Activated T-cell treated with anti-CD3 and anti-CD28 coated beads, Interleukin-2, amount 50 U/mL, for 4 hours (primary cell): ENCODE results near the gene CRYAA. TPM values are rescaled to one million over a fixed set of nuclear protein-coding genes. Genes with fewer than 3 reads are reported as not detected.
"Not testable (repeated sequence)": the region's sequence is repeated elsewhere in the genome, so short reads cannot be mapped to it uniquely, and the experiment has no call there.

Experiments
- ATAC-seq, 2 donors: fragments of 200-7000 bp; cut with Tn5 transposase; one replicate each; pipeline ENCODE4 v1.10.0; 2021
- DNase-seq: peaks from one replicate; pipeline ENCODE4 v3.0.0-alpha.2; 2020
- H3K27me3 Mint-ChIP-seq: one replicate; pipeline ENCODE4 v1.8.0; 2021; ENCODE audit warnings: low read depth, mixed read lengths
- H3K36me3 Mint-ChIP-seq: one replicate; pipeline ENCODE4 v1.8.0; 2022; ENCODE audit warnings: mixed read lengths; ENCODE audit not compliant: insufficient read depth
- H3K4me1 Mint-ChIP-seq: one replicate; pipeline ENCODE4 v1.8.0; 2021; ENCODE audit warnings: low read depth, mixed read lengths
- H3K4me3 Mint-ChIP-seq: one replicate; pipeline ENCODE4 v1.8.0; 2021; ENCODE audit warnings: mild to moderate bottlenecking, moderate library complexity, mixed read lengths
- H3K9me3 Mint-ChIP-seq: one replicate; pipeline ENCODE4 v1.8.0; 2021; ENCODE audit warnings: mixed read lengths
- total RNA-seq, 3 donors: library from RNA; stranded (reverse); gene quantifications; one replicate each; pipeline ENCODE4 v1.2.1, GENCODE V29; 2021

Gene CRYAA
- total RNA-seq, 3 donors from 2014 or later = not detected

DNA sequence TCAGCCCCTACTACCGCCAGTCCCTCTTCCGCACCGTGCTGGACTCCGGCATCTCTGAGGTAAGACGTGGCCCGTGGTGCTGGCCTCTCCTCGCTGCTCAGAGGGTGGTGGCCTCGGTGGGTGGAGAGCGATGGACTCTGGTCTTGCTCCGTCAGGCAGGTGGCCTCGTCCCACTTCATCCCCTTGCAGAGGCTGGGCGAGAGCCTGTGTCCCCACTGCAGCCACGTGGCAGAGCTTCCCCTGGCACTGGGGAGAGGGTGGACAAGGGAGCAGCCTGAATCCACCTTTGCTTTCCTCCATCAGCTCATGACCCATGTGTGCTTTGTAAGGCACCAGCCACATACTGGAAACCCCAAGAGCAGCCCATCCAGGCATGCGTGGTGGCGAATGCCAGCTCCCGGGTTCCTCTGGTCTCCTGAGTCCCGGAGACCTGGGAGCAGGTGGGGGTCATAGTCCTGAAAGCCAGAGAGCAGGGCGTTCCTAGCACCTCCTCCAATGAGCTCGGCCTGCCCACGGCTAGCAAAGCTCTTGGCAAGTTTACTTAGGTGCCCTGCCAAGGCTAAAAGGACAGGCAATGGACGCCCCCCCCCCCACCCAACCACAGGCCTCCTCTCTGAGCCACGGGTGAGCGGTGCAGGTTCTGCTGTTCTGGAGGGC, 550 bp downstream of the CRYAA start:
- H3K27me3 Mint-ChIP-seq, H3K9me3 Mint-ChIP-seq, DNase-seq, H3K4me1 Mint-ChIP-seq, H3K36me3 Mint-ChIP-seq, H3K4me3 Mint-ChIP-seq, ATAC-seq: not testable (repeated sequence)

DNA sequence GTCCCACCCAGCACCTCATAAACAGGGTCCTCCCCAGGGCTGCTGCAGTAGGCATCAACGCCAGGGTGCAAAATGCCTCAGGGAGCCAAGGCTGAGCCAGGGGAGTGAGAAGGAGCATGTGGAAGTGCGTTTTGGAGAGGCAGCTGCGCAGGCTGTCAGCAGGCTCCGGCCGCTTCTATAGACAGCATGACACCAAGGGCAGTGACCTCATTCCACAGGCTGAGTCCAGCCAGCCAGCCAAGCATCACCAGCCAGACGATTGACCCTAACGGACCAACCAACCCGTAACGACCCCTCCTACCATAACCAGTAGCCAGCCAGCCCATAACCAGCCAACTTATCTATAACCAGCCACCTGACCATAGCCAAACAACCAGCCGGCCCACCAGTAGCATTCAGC, 1.1 kb downstream of the CRYAA start:
- not testable (repeated sequence) for DNase-seq, H3K4me3 Mint-ChIP-seq, ATAC-seq, H3K27me3 Mint-ChIP-seq, H3K4me1 Mint-ChIP-seq, H3K9me3 Mint-ChIP-seq, H3K36me3 Mint-ChIP-seq

DNA sequence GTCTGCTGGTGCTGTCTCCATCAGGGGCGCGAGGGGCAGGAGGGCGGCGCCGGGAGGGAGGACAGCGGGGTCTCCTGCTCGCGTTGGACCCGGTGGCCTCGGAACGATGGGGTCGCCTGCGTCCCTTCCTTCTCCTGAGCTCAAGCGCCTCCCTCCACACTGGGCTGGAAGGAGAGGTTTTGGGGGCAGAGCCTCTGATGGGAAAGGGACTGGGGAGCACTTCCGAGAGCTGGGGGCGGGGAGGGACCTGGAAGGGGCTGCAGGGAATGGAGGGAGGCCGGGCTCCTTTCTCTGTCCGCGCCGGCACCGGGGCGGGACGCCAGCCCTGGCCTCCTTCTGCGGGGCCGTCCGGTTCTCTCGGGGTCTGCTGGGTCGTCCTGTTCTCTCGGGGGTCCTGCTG, 4.0 kb downstream of the CRYAA start:
- not testable (repeated sequence) for H3K36me3 Mint-ChIP-seq, ATAC-seq, H3K4me3 Mint-ChIP-seq, H3K27me3 Mint-ChIP-seq, DNase-seq, H3K9me3 Mint-ChIP-seq, H3K4me1 Mint-ChIP-seq

DNA sequence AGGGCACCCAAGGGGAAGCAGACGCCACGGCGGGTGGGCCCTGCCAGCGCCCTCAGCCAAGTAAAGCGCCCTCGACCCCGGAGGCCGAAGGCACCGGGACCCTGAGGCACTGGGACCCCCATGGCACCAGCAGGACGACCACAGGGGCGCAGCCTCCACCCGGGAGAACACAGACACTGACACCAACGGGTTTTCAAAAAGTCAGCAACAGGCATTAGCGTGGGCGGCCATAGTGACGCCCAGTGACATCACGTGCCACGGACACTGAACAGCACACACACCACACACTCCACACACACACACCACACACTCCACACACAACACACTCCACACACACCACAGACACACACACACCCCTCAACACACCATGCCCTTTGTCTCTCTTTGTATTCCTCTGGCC, 4.6 kb downstream of the CRYAA start:
- not testable (repeated sequence) for ATAC-seq, DNase-seq, H3K4me3 Mint-ChIP-seq, H3K27me3 Mint-ChIP-seq, H3K36me3 Mint-ChIP-seq, H3K9me3 Mint-ChIP-seq, H3K4me1 Mint-ChIP-seq

DNA sequence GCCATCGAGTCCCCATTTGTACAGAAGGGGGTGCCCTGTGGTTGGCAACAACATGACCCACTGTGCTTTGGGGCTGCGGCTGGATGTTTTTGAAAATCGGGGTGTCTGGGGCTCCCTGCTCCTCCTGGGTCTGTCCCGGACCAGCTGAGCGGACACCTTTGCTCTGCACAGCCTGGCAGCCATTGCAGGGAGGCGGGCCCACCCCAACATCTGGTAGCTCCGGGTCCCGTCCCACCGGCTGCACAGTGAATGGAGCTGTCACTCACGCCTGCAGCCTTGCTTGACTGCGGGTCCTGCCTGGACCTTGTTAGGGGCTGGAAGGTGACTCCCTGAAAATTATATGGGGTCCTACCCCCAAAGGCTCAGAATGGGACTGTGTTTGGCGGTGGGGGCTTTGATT, 5.1 kb downstream of the CRYAA start:
- ATAC-seq, H3K36me3 Mint-ChIP-seq, H3K9me3 Mint-ChIP-seq, DNase-seq, H3K4me1 Mint-ChIP-seq, H3K4me3 Mint-ChIP-seq, H3K27me3 Mint-ChIP-seq: not testable (repeated sequence)

DNA sequence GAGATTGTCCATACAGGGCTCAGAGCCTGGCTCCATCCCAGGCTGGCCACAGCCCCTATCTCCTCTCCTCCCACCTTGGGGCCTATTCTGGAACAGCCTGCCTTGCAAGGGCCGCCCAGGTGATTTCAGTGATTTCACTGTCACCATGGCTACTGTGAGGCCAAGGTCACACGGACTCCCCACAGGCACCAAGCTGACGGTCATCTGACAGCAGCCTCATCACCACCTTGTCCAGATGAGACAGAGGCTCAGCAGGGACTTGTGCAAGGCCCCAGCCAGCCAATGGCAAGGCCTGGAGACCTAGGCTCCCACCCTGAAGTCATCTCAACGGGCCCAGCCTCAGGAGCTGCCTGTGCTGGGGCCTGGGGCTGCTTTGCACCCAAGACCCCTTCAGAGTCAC, 6.2 kb downstream of the CRYAA start:
- not testable (repeated sequence) for H3K36me3 Mint-ChIP-seq, H3K27me3 Mint-ChIP-seq

DNA sequence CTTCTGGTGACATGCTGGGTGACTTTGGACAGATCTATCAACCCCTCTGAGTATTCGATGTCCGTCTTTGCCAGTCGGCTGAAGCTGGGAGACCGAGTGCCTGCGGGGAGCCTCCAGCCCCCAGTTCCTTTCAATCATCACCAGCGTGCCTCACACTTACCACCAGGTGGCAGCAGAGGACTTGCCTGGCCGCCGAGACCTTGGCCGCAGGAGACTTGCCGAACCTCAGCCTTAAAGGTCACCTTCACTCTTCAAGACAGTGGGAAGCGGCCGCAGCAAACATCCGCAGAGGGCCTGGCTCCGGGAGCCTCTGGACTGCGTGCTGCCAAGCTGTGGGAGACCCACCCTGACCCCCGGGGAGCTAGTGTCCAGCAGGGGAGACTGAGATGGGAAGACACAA, 7.8 kb downstream of the CRYAA start:
- H3K27me3 Mint-ChIP-seq, H3K4me3 Mint-ChIP-seq, H3K4me1 Mint-ChIP-seq, H3K9me3 Mint-ChIP-seq, H3K36me3 Mint-ChIP-seq, DNase-seq: not testable (repeated sequence)
- peak; percentile 76 to 80 for ATAC-seq

More for the DNA sequence above, 6.2 kb downstream of the CRYAA start:
- H3K4me3 Mint-ChIP-seq, H3K4me1 Mint-ChIP-seq, ATAC-seq, DNase-seq, H3K9me3 Mint-ChIP-seq: not testable (repeated sequence)

DNA sequence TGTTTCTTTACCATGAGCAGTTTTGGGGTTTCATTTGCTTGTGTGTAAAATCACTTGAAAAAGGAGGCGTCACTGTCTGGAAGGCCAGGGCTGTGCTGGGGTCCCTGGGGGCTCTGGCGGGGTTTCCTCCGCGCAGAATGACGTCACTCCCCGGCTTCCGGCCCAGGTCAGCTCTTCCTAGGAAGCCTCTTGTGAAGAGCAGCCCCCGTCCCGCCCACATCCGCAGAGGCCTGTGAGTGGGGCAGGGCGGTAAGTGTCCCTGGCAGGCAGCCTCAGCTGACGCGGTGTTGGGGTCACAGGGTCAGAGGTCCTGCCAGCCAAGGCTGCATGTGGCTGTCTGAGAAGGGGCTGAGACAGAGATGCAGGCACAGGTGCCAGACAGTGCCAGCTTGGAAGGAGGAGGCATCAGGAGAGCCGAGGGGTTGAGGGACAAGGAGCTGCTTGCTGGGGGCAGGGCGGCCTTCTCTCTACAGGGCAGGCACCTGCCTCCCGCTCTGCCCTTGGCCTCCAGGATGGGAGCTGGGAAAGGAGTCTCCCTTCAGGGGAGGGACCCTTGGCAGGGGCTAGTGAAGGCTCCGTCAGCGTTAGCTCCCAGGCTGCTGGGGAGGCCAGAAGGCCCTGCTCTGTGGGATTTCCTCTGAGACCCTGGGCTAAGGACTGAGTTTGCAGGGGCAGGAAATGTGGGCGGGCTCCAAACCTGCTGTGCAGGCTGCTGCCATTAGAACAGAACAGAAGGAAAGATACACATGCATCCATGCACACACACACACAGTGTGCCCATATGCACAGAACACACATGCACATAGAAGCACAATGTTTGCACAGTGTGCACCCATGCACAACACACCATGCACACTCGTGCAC, 8.5 kb downstream of the CRYAA start:
- not testable (repeated sequence) for DNase-seq, H3K4me1 Mint-ChIP-seq, H3K9me3 Mint-ChIP-seq, H3K4me3 Mint-ChIP-seq, H3K36me3 Mint-ChIP-seq, H3K27me3 Mint-ChIP-seq
- ATAC-seq = peak; percentile 74 to 78

DNA sequence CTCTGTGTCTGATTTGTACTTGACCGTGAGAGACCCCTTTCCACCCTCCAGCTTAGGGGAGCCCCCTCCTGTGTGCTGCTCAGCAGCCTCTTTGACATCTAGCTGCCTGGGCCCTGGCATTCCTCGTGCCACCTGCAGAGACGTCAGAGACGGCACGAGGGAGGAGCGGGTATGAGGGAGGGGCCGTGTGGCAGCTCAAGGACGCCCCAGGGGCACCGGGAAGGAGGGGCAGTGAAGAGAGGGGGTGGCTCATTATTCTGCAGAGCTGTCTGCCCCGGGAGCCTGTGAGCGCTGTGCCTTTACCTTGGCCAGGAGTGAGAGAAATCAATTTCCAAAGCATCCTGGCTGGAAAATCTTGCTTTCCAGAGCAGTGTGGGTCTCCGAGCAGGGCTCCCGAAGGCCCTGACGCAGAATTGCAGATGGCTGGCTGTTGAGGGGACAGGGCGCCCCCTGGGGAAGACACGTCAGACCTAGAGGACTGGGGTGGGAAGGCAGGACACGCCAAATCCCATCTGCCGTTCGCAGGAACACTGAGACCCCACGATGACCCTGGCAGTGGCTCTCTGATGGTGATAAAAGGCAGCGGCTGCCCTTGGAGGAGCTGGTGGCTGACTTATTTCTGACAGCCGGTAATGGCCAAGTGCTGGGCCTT, 9.5 kb downstream of the CRYAA start:
- H3K9me3 Mint-ChIP-seq, H3K27me3 Mint-ChIP-seq, H3K4me1 Mint-ChIP-seq, ATAC-seq, H3K4me3 Mint-ChIP-seq, DNase-seq, H3K36me3 Mint-ChIP-seq: not testable (repeated sequence)

DNA sequence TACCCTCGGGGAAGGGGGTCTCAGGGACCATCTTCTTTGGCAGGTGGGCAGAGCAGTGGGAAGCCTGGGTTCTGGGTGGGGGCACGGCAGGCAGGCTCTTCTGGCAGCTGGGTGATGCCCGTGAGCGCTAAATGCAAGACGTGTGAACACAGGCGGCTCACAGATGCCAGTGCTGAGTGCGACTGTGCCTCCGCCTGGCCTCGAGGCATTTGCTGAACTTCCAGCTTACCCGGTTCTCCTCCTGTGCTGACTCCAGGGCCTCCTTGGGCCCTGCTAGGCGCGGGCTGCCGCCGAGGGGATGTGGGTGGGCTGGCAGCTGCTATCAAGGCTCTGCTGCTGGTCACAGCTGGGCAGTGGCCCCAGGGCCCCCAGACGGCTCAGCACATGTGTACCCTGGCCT, 12.2 kb downstream of the CRYAA start:
- H3K4me3 Mint-ChIP-seq, H3K9me3 Mint-ChIP-seq, H3K27me3 Mint-ChIP-seq, DNase-seq, H3K4me1 Mint-ChIP-seq, H3K36me3 Mint-ChIP-seq, ATAC-seq: not testable (repeated sequence)

- H3K4me1 Mint-ChIP-seq, H3K4me3 Mint-ChIP-seq, ATAC-seq, H3K27me3 Mint-ChIP-seq, H3K9me3 Mint-ChIP-seq, H3K36me3 Mint-ChIP-seq, DNase-seq: not testable (repeated sequence)
Observed at GRCh38 chr21:43187268-43187667, 18.5 kb downstream of the CRYAA start.

GRCh38 chr21:43187715-43188114, 18.9 kb downstream of the CRYAA start:
- Mint-ChIP-seq H3K9me3 (no peaks in the 10 kb centered on the region), H3K36me3 (peaks cover 4% of the 10 kb centered on the region), H3K4me3 (no peak overlapping the region), H3K4me1 (no peaks in the 10 kb centered on the region), H3K27me3 (peaks cover 5% of the 10 kb centered on the region)
- DNase-seq (no peak), ATAC-seq (no peak)

DNA sequence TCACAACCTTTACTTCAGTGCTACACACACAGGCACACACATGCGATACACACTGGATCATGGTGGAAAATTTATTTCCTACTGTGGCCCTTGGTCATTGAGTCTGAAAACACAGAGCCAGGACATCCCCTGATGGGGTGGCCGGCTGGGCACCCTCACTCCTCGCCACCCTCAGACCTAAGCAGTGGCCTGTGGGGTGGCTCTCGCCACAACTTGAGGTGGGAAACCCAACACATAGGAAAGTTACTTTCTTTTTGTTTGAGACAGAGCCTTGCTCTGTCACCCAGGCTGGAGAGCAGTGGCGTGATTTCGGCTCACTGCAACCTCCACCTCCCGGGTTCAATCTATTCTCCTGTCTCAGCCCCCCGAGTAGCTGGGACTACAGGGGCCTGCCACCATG, 19.4 kb downstream of the CRYAA start:
- H3K36me3 Mint-ChIP-seq = peaks cover 6% of the 10 kb centered on the region
- DNase-seq (no peak), ATAC-seq (no peak)
- H3K4me3 Mint-ChIP-seq = no peak overlapping the region
- peaks cover 5% of the 10 kb centered on the region for H3K27me3 Mint-ChIP-seq
- H3K9me3 Mint-ChIP-seq = no peaks in the 10 kb centered on the region
- H3K4me1 Mint-ChIP-seq = no peaks in the 10 kb centered on the region

GRCh38 chr21:43188592-43189210, 19.9 kb downstream of the CRYAA start:
- Mint-ChIP-seq H3K4me3 (no peak overlapping the region), H3K4me1 (no peaks in the 10 kb centered on the region), H3K36me3 (peaks cover 6% of the 10 kb centered on the region), H3K9me3 (no peaks in the 10 kb centered on the region), H3K27me3 (peaks cover 5% of the 10 kb centered on the region)
- no peak for ATAC-seq
- no peak for DNase-seq
